LNCaP clone FGC (cell line): ENCODE data around the gene JSRP1.

Experiments used
- DNase-seq: peaks from one replicate; pipeline ENCODE4 v3.0.0-alpha.2; 2011; ENCODE audit warnings: low read depth
- H3K4me3 ChIP-seq: 2 replicates; pipeline ENCODE4 v1.5.1; 2011; ENCODE audit warnings: mild to moderate bottlenecking, low read depth, low read length, control low read depth
- CTCF ChIP-seq: IDR thresholded peaks from 2 replicates; pipeline ENCODE4 v1.5.1; 2012; ENCODE audit warnings: mild to moderate bottlenecking; ENCODE audit not compliant: control insufficient read depth, insufficient read depth; ENCODE audit errors: extremely low read depth

The JSRP1 gene

GRCh38 chr19:2274185-2274711 lies 18.0 kb upstream of the JSRP1 start:
- peak overlapping the region; percentile 32 for H3K4me3 ChIP-seq
- DNase-seq = no peak
- no peak for TF ChIP-seq CTCF

GRCh38 chr19:2273356-2274184 lies 17.4 kb upstream of the JSRP1 start:
- no peak for DNase-seq

GRCh38 chr19:2271234-2272103 lies 15.3 kb upstream of the JSRP1 start:
- peak overlapping the region; percentile 93 for H3K4me3 ChIP-seq
- no peak for TF ChIP-seq CTCF
- no peak for DNase-seq

More at GRCh38 chr19:2273356-2274184, 17.4 kb upstream of the JSRP1 start:
- TF ChIP-seq CTCF = peak; percentile 93
- peak overlapping the region; percentile 45 for H3K4me3 ChIP-seq

- no peak for TF ChIP-seq CTCF
- DNase-seq = no peak
- peak overlapping the region; percentile 93 for H3K4me3 ChIP-seq
Observed at GRCh38 chr19:2270423-2271233, 14.4 kb upstream of the JSRP1 start.

GRCh38 chr19:2270157-2270422 lies 13.9 kb upstream of the JSRP1 start:
- no peak for TF ChIP-seq CTCF
- DNase-seq = no peak
- peak overlapping the region; percentile 93 for H3K4me3 ChIP-seq
